Activated naive CD4-positive, alpha-beta T cell treated with anti-CD3 and anti-CD28 coated beads, Interleukin-2, amount 50 U/mL, for 72 hours (primary cell): ENCODE data around the gene GPRC5C. TPM values are rescaled to one million over a fixed set of nuclear protein-coding genes. Genes with fewer than 3 reads are reported as not detected.

Experiments
- ATAC-seq, 2 donors: fragments of 150-1000 bp; cut with Tn5 transposase; 2 replicates each; pipeline ENCODE4 v1.10.0; 2021; ENCODE audit warnings: mild to moderate bottlenecking in 2 of 2, moderate library complexity in 2 of 2
- DNase-seq, 2 donors: peaks; one replicate each; pipeline ENCODE4 v3.0.0; 2021 to 2022; ENCODE audit warnings: low spot score in 2 of 2
- H3K27ac Mint-ChIP-seq, 2 donors: one replicate each; pipeline ENCODE4 v1.8.0; 2022; ENCODE audit warnings: mild to moderate bottlenecking in 2 of 2, mixed read lengths in 2 of 2
- H3K36me3 Mint-ChIP-seq, 2 donors: one replicate each; pipeline ENCODE4 v1.8.0; 2022; ENCODE audit warnings: mixed read lengths in 2 of 2
- H3K9me3 Mint-ChIP-seq, 2 donors: one replicate each; pipeline ENCODE4 v1.8.0; 2022; ENCODE audit warnings: mixed read lengths in 2 of 2
- total RNA-seq, 2 donors: library from RNA; stranded (reverse); gene quantifications; one replicate each; pipeline ENCODE4 v1.2.3, GENCODE V29; 2022

GPRC5C gene
- 1 to 10 TPM in 1 of 2 donors, not detected in 1; 2.3 TPM for total RNA-seq

DNA sequence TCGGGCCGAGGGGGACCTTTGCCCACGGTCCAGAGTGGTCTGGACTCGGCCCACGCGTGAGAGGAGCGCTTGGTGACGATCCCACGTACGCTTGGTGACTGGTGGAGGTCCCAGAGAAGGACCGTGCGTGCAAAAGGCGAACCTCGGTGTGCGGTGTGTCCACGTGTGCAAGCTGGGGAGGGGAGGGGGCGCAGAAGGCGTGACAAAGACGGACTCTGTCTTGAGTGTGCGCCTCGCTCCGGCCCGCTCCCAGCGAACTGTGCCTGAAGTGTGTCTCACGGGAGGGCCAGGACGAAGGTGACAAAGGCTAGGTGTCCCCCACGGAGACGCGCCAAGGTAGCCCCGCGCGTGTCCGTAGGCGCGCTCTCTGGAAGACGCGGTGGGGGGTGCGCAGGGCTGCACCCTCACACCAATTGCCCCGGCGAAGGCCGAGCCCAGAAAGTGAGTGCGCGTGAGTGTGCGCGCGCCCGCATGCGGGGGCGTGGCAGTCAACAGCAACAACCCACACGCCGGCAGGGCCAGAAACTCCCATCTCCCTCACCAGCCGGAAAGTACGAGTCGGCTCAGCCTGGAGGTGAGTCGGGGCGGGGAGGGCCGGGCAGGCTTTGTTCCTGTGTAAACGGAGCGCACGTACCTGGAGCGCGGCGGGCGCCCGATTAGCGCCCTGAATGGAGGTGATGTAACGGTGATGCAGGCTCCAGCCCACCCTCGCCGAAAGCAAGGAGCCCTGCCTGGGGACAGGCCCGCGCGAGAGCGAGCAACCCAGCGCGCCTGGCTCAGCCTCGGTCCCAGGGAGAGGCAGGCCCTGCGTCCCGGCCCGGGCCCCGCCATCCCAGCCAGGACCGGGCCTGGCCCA is at the start of gene GPRC5C:
Gene GPRC5C, plus strand, starts transcription at position 521 of the 856 bp plus-strand sequence. CDS start 7,689 bp downstream, outside the sequence.
- H3K9me3 Mint-ChIP-seq: peaks cover 0 to 7% of the 10 kb centered on the region in 2 donors
- DNase-seq: peak in 1 of 2 donors; percentile 59
- no peak within 1 kb of the TSS for H3K27ac Mint-ChIP-seq
- ATAC-seq: peak; percentile 53 to 81
- H3K36me3 Mint-ChIP-seq: no peaks in the 10 kb centered on the region

GRCh38 chr17:74383141-74383540 is 48.7 kb upstream of the GPRC5C start:
- no peaks in the 10 kb centered on the region for H3K9me3 Mint-ChIP-seq
- ATAC-seq: no peak
- H3K36me3 Mint-ChIP-seq: no peaks in the 10 kb centered on the region
- H3K27ac Mint-ChIP-seq: no peak overlapping the region
- no peak for DNase-seq

DNA sequence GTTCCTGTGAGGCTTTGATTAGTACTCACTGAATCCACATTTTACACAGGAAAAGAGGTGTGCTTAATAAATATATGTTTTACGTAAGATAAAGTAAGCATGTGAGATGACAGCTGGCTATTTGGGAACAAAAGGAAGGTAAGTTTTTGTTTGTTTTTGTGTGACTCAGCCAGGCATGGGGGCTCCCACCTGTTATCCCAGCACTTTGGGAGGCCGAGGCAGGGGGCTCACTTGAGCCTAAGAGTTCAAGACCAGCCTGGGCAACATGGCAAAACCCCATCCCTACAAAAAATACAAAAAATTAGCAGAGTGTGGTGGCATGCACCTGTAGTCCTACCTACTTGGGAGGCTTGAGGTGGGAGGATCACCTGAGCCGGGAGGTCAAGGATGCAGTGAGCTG is 46.7 kb upstream of the GPRC5C start:
- DNase-seq (no peak), ATAC-seq (no peak)
- H3K36me3 Mint-ChIP-seq: no peaks in the 10 kb centered on the region
- H3K9me3 Mint-ChIP-seq: no peaks in the 10 kb centered on the region
- peak overlapping the region in 1 of 2 donors; percentile 25 for H3K27ac Mint-ChIP-seq

- no peaks in the 10 kb centered on the region for H3K36me3 Mint-ChIP-seq
- ATAC-seq (no peak), DNase-seq (no peak)
- no peaks in the 10 kb centered on the region for H3K9me3 Mint-ChIP-seq
- no peak overlapping the region for H3K27ac Mint-ChIP-seq
Observed at GRCh38 chr17:74386386-74386785, 45.5 kb upstream of the GPRC5C start.

GRCh38 chr17:74387365-74388218 is 44.3 kb upstream of the GPRC5C start:
- Mint-ChIP-seq H3K27ac (no peak overlapping the region), H3K9me3 (no peaks in the 10 kb centered on the region), H3K36me3 (no peaks in the 10 kb centered on the region)
- ATAC-seq: no peak
- no peak for DNase-seq

- no peak overlapping the region for H3K27ac Mint-ChIP-seq
- no peaks in the 10 kb centered on the region for H3K36me3 Mint-ChIP-seq
- no peaks in the 10 kb centered on the region for H3K9me3 Mint-ChIP-seq
- ATAC-seq: no peak
- DNase-seq: no peak
Observed at GRCh38 chr17:74389084-74389753, 42.7 kb upstream of the GPRC5C start.

GRCh38 chr17:74389937-74390679 is 41.8 kb upstream of the GPRC5C start:
- H3K27ac Mint-ChIP-seq: no peak overlapping the region
- DNase-seq (no peak), ATAC-seq (no peak)
- H3K36me3 Mint-ChIP-seq: no peaks in the 10 kb centered on the region
- H3K9me3 Mint-ChIP-seq: no peaks in the 10 kb centered on the region

DNA sequence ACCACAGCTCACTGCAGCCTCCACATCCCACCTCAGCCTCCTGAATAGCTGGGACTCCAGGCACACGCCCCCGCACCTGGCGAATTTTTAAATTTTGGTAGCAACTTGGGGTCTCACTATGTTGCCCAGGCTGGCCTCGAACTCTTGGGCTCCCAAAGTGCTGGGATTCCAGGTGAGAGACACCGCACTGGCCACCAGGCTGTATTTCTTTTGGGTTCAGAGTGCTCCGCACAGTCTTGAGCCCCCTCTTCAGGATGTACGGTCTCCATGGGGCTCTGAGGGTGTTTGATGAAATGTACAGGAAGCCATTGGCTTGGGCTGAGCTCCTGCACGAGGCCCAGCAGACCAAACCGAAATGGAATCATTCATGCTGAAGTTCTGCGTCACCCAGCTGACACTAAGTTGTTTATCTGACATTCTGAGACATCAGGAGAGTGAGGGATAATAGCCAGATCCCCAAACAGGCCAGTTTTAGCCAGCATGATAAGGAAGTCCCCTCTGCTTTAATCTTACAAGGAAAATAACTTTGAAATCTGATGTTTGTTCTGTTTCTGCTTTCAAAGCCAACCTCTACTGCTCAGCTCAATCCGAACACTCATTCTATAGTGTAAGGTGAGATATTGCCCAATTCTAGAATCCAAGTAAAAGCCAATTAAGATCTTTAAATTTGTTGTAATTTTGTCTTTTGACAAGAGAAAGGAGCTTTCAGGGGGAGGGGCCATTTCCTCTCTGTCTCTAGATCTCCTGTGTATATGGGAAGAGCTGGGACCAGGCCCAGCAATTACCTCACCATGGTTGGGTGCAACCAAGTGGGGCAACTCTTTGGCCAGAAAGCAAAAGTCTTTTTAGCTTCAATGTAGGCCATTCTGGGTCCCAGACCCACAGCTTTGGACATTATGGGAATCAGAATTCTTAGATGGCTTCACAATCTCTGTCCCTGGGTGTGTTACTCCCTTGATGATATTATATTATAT is 40.9 kb upstream of the GPRC5C start:
- H3K9me3 Mint-ChIP-seq: no peaks in the 10 kb centered on the region
- DNase-seq (no peak), ATAC-seq (no peak)
- no peaks in the 10 kb centered on the region for H3K36me3 Mint-ChIP-seq
- H3K27ac Mint-ChIP-seq: no peak overlapping the region

DNA sequence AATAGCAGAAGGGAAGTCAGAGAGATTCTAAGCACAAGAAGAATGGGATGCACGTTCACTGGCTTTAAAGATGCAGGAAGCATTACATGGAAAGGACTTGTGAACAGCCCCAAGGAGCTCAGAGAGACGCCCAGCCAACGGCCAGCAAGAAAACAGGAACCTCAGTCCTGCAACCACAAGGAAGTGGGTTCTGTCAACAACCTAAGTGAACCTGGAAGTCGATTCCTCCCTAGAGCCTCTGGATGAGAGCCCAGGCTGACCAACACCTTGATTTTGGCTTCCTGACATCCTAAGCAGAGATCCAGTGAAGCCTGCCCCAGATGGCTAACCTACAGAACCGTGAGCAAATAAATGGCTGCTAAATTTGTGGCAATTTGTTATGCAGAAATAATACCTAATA is 40.1 kb upstream of the GPRC5C start:
- ATAC-seq (no peak), DNase-seq (no peak)
- H3K36me3 Mint-ChIP-seq: no peaks in the 10 kb centered on the region
- H3K9me3 Mint-ChIP-seq: no peaks in the 10 kb centered on the region
- no peak overlapping the region for H3K27ac Mint-ChIP-seq

GRCh38 chr17:74392848-74393247 is 39.0 kb upstream of the GPRC5C start:
- Mint-ChIP-seq H3K27ac (no peak overlapping the region), H3K9me3 (no peaks in the 10 kb centered on the region), H3K36me3 (no peaks in the 10 kb centered on the region)
- ATAC-seq (no peak), DNase-seq (no peak)

- no peak for ATAC-seq
- DNase-seq: no peak
- no peak overlapping the region for H3K27ac Mint-ChIP-seq
- H3K36me3 Mint-ChIP-seq: no peaks in the 10 kb centered on the region
- no peaks in the 10 kb centered on the region for H3K9me3 Mint-ChIP-seq
Observed at GRCh38 chr17:74393346-74393942, 38.4 kb upstream of the GPRC5C start.

GRCh38 chr17:74394275-74394950 is 37.5 kb upstream of the GPRC5C start:
- peak overlapping the region in 1 of 2 donors; percentile 25 for H3K27ac Mint-ChIP-seq
- no peak for ATAC-seq
- H3K36me3 Mint-ChIP-seq: no peaks in the 10 kb centered on the region
- H3K9me3 Mint-ChIP-seq: no peaks in the 10 kb centered on the region
- no peak for DNase-seq

GRCh38 chr17:74394977-74395376 is 36.9 kb upstream of the GPRC5C start:
- no peak for ATAC-seq
- H3K9me3 Mint-ChIP-seq: no peaks in the 10 kb centered on the region

GRCh38 chr17:74396567-74396966 is 35.3 kb upstream of the GPRC5C start:
- no peaks in the 10 kb centered on the region for H3K36me3 Mint-ChIP-seq
- no peak for DNase-seq
- H3K27ac Mint-ChIP-seq: no peak overlapping the region
- no peak for ATAC-seq
- H3K9me3 Mint-ChIP-seq: no peaks in the 10 kb centered on the region

More at GRCh38 chr17:74394977-74395376, 36.9 kb upstream of the GPRC5C start:
- peak overlapping the region in 1 of 2 donors; percentile 25 for H3K27ac Mint-ChIP-seq
- no peak for DNase-seq
- H3K36me3 Mint-ChIP-seq: no peaks in the 10 kb centered on the region
